Activated T-cell treated with anti-CD3 and anti-CD28 coated beads for 24 hours (primary cell): Measurements from ENCODE around the gene ARHGAP26.

Experiments used
- DNase-seq: peaks from one replicate; pipeline ENCODE4 v3.0.0-alpha.2; 2020; ENCODE audit warnings: low read depth

The ARHGAP26 gene

DNA sequence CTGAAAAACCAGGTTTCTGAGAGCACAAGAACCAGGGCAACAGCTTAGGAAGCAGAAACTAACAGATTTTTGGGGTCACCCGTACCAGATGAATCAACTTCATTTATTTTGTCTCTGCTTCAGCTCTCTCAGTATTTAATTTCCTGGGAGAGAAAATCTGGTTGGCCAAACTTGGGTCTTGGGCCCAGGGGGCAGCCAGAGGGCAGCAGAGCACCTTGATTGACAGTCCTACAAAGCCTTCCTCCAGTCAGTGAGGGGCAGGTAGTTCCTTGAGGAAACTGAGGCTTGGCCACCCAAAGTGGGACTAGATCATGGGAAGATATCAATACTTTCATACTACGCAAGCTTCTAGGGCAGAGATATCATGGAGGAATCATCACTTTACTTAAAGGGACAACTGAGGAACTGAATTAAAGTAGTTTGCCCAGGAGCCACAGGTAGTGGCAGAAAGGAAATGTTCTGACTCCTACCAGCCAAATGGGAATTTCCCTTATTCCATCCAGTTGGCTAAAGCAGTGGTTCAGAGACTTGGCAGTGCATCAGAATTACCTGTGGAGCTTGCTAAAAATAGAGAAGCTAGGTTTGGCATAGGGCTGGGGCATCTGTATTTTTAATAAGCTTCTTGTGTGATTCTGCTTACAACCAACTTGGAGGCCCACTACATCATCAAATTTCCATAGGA lies 21.5 kb upstream of the ARHGAP26 start:
- DNase-seq: peak; percentile 26

DNA sequence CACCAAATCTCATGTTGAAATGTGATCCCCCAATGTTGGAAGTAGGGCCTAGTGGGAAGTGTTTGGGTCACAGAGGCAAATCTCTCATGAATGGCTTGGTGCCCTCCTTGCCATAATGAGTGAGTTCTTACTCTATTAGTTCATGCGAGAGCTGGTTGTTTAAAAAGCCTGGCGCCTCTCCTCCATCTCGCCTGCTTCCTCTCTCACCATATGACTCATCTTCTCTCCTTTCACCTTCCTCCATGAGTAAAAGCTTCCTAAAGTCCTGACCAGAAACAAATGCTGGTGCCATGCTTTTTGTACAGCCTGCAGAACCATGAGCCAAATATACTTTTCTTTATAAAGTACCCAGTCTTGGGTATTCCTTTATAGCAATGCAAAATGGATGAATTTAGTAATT lies 20.9 kb upstream of the ARHGAP26 start:
- no peak for DNase-seq

DNA sequence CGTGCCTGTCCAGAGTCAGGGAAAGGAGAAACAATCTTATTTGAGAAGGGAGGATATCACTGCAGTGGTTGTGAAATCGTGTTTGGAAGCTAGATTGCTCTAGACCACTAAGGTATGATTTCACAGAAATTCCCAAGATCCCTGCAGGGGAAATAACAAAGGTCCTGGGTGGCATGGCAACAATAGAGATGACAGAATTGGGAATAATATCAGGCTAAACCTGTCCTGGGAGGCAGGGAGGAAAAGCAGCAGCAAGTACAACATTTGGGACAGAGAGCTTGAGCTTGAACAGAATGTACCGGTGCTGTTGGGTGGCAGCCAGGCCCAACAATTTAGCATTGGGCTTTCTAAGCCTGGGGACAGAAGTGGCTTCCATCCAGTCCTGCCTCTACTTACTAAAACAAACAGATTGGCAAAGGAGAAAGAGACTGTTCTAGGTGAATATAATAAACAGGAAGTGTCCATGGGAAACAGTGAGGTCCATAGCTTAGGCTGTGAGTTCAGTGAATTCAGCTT lies 17.0 kb upstream of the ARHGAP26 start:
- DNase-seq: no peak

DNA sequence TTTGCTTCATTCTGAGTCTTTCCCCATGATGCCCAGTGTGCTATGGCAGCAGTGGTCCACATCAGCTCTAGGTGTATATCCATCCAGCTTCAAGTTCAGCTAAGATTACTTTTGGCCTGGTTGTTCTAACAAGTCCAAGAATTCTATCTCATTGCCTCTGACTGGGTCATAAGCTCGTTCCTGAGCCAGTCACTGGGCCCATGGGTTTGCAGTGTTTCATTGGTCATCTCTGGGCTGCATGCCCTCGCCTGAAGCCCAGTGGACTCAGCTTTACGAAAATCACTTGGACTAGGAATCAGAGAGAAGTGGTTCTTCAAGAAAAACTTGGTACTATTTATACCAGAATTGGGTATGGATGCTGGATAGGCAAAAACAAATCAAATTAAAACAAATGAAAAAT lies 16.1 kb upstream of the ARHGAP26 start:
- DNase-seq: no peak

DNA sequence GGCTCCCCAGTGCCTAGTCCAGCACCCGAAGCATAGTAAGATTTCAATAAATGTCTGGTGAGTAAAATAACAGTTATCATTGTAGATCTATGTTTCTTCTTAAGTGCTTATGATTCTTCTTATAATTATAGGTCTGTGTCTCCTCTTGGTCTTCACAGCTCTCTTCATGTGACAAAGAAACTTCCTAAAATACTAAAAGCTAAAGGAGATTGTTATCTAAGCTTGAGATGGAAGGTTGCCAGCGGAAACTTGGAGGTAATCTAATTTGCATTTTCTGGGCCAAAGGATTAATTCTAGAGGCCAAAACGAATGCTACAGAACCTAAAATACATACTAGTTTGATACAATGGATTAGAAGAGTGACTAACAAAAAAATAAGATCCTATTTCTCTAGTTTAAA lies 13.6 kb upstream of the ARHGAP26 start:
- no peak for DNase-seq

DNA sequence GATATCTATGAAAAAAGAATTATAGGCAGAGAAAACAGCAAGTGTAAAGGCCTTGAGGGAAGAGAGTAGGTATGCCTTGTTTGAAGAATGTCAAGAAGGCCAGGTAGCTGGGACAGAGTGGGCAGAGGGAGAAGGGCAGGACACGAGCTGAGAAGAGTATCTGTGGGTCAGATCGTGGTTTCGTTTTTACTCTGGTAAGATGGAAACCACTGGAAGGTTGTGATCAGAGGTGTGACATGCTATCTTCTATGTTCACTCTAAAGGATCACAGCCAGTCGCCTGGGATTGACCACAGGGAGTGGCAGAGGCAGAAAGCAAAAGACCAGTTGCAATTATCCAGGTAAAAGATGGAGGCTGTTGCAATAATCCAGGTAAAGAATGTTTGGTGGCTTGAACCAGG lies 12.6 kb upstream of the ARHGAP26 start:
- no peak for DNase-seq

DNA sequence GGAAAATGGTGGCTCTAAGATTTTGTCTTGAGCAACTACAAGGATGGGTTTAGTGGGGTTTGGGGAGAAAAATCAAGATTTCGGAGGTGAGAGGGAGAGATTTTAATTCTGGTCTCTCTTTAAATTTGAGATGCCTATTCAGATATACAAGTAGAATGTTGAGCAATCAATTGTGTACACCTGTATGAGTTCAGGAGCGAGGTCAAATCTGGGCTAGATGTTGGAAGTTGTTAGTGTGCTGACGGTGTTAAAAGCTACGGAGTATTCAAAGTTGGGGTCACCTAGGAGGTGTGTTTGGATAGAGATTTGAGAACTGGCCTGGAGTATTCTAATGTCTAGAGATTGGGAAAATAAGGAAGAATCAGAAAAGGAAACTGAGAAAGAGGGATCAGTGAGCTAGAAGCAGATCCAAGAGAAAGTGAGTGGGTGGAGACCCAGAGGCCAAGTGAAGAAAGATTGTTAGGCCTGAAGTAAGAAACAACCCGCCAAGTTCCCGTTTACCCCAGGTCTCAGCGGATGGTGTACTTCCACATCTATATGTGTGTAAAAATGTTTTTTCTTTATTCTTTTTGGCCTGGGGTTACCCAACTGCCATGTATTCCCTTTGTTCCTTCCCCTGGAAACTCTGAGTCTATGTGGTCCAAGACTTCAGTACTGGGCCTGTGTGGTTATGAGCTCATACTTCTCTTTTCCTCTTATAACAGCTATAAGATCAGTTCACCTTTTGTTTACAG lies 11.9 kb upstream of the ARHGAP26 start:
- DNase-seq: no peak

DNA sequence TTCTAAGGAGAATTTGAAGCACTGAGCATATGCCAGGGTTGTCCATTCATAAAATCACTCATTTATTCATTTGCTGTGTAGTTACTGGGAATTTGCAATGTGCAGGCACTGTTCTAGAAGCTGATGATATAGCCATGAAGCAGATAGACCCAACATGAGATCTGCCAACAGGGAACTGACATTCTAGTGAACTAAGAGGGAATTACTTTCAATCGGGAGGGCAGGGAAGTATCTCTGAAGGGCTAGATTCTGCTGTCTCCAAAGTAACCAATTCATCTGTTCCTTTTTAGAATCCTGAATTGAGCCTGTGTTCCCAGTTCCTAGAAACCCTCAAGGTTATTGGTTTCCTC lies 11.4 kb upstream of the ARHGAP26 start:
- no peak for DNase-seq

DNA sequence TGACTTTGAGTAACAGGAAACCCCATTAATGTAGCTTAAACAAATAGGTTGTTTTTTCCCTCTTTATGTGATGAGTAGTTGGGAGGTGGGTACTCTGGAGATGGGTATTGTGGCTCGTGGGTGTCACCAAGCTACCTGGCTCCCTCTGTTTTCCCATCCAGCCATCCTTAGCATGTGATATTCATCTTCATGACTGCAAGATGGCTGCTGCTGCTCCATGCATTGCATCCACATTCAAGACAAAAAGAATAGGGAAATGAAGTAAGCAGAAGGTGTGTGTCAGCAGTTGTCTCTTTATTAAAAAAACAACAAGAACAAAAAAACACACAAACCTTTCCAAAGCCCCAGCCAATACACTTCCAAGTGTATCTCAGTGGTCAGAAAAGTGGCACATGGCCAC lies 6.5 kb upstream of the ARHGAP26 start:
- DNase-seq: no peak

DNA sequence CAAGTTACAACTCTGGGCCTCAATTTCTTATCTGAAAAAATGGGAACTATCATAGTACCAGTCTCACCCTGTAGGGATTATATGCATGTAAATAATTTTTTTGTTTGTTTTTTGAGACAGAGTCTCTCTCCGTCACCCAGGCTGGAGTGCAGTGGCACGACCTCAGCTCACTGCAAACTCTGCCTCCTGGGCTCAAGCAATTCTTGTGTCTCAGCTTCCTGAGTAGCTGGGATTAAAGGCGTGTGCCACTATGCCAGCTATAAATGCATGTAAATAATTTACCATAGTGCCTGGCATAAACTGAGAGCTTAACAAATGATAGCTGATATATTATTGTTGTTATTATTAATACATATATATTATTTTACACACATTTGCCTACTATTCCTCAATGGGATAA lies 3.0 kb upstream of the ARHGAP26 start:
- no peak for DNase-seq

DNA sequence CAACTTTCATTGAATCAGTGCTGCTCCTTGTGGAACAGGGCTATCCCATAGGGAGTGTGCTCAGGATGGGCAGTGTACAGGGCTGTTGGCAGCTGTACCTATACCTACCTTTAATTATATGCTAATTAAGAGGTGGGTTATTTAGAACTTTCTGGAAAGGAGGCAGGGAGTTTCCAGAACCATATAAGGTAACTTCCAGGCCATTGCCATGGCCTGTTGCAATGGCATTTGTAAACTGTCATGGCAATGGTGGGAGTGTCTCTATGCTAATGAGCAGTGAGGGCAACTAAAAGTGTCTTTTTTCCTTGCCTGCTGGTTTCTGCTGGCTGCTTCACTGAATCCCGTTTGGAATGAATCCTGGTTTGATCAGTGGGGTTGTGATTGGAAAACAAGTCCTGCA lies 2.3 kb upstream of the ARHGAP26 start:
- DNase-seq: no peak

DNA sequence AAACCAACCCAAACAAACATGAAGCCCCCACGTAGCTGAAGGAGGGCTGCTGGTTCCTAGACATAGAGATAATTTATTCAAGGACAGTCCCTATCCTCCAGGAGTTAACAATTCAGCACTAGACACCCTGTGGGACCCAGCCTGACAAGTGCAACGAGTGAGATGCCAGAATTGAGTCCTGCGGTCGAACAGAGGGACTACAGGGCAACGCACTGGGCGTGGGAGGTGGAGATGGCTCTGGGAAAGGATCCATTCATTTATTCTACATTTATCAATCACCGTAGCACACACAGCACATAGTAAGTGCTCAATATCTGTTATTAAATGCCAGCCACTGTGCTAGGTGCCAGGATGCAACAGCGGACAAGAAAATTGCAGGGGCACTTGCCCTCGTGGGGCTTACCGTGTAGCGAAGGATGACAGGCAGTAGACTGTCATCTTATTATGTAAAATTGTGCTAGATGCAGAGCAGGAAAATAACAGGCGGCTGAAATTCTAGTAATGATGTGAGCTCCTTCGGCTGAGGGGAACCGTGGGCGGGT lies 855 bp upstream of the ARHGAP26 start:
- no peak for DNase-seq

DNA sequence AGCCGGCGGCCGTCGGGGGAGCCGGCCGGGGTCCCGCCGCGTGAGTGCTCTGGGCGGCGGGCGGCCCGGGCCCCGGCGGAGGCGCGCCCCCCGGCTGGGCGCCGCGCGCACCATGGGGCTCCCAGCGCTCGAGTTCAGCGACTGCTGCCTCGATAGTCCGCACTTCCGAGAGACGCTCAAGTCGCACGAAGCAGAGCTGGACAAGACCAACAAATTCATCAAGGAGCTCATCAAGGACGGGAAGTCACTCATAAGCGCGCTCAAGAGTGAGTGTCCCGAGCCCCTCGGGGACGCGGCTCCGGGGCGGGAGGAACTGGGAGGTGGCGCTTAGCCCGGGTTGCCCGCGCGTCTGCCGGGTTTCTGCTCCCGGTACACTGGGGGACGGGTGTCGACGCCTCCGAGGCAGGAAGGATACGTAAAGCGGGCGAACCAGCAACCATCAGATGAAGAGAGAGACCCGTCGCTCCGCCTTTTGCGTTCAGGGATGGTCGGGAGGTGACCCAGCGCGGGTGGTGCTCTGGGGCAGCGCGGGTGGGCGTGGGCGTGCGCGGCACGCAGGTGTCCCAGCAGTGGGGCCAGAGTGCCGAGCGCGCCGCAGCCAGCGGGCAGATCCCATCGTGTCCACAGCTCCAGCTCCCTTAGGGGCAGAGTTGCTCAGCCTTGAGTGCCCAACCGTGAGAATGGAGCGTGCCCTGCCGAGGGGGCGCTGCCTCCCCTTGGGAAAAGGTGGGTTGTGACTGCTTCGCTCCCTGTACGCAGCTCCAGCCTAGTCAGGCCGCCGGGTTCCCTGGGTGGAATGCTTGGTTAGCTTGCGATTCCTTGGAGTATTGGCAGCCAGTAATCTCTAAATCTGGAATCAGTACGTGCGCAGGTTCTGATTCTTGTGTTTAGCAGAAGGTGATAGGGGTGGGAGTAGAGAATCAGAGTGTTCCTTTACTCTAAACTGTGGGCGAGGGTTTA lies 753 bp downstream of the ARHGAP26 start:
- peak; percentile 32 for DNase-seq

DNA sequence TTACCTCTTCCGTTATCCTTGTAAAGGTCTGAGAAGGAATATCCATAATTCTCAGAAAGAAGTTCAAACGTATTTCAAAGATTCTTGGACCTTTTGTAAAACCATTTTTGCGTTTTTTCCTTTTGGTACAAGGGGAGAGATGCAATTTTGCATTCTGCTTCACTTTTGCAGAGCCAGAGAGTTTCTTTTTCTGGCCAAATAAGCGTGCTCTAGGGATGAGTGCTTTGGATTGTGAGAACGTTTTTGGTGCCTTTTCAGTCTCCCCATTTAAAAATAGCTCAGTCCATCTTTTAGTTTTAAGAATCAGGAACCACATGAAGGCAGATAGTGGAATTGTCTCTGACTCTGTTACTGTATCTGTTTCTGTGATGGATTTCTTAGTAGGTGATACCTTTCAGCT lies 1.5 kb downstream of the ARHGAP26 start:
- no peak for DNase-seq

DNA sequence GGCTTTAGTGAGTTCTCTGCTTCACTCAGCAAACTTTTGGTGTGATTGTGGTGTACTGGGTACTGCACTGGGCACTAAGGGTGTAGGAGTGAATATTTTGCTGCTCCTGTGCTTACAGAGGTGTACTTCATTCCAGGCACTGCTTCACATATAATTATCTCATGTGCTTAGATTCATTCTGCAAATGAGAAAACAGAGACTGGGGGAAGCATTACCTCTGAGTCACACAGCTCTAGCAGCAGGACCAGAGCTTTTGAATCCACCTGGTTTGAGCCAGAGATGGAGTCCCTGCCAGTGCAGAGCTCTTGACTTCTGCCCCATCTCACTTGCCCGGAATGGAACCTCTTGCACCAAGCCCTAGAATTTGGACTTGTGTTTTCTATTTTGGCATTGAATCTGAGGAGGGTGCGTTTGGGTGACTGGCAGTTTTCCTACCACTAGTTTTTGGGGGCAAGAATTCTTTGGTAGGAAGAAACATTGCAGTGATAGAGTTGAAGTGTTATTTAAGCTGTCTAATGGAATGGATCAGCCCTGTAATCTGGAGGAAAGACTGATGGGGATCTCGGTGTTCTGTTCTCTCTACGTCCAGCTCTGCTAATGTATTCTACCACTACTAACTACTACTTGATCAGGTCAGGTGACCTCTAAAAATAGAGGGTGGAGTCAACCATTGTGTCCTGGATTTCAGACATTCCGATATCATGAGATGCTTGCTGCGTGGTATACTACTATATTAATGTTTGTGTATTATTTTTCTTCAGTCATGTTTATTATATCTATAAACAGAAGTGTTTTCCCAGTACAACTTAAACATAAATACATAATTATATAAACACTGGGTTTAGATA lies 2.5 kb downstream of the ARHGAP26 start:
- no peak for DNase-seq

DNA sequence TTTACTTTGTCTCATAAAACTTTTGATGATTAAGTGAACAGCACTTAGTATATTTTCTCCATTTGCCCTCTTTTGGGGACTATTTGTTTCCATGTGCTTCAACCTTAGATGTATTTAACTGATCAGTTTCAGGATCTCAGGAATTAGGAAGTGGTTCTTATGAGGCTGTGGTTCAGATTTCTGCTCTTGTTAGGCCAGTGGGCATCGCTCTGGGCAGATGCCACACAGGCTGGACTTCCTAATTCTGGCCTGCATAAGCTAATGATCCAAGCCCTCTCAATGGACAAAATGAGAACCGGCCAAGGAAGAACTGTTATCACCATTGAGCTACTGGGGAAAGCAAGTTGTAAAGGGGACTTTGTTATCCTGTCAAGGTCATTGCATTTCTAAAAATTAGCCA lies 6.9 kb downstream of the ARHGAP26 start:
- DNase-seq: no peak

DNA sequence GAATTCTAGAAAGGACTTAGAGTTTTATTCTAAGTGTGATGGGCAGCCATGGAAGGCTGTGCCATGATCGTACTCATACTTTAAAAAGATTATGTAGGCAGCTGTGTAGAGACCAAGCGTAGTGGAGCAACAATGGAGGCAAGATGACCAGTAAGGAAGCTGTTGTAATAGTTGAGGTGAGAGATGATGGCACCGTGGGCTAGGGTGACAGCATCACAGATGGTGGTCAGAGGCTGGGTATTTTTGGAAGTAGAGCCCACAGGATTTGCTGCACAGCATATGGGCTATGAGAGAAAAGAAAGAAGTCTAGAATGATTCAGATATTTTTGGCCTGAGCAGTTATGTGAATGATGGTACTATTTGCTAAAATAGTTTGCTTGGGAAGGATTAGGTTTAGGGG lies 7.7 kb downstream of the ARHGAP26 start:
- no peak for DNase-seq

DNA sequence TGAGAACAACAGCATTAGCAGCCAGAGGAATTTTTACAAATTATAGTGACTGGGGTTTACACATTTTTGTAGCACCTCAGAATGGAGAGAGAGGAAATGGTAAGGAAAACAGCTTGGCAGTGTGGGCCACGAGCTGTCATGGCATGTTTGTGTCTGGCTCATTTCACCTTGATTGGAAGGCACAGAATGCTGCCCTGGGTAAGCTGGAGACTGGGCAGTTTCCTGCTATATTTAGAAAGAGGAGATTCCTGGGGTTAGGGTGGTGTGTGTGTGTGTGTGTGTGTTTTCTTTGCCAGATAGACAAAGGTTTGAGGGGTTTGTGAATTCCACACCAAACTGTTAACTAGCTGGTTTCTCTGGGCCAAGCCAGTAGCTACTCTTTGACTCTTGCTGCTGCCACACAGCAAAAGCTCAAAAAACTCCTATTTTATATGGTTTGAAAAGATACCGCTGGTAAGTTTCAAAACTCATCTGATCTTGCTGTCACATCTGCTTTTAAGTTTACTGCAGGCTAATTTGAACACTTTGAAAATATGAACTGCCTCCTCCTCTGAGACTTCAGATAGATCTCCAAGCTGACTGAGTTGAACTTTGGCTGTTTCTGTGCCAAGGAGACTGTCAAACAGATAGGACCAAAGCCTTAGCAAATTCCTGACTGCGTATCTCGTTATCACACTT lies 9.1 kb downstream of the ARHGAP26 start:
- DNase-seq: no peak

DNA sequence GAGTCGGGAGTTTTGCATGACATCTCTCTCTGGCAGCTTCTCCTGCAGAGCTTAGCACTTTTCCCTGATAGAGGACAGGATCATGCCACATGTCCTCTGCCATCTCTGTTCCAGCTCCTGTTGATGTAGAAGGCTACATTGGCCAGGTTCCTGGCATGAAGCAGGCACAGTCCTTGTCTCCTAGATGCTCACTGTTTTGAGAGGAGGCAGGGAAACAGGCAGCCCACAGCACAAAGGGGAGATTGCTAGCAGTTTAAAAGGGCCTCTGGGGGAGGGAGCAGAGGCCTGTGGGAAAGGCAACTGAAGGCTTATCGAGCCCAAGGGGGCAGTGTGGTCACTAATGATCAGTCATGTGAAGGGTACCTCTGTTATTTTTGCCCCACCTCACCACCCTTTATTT lies 10.7 kb downstream of the ARHGAP26 start:
- no peak for DNase-seq

DNA sequence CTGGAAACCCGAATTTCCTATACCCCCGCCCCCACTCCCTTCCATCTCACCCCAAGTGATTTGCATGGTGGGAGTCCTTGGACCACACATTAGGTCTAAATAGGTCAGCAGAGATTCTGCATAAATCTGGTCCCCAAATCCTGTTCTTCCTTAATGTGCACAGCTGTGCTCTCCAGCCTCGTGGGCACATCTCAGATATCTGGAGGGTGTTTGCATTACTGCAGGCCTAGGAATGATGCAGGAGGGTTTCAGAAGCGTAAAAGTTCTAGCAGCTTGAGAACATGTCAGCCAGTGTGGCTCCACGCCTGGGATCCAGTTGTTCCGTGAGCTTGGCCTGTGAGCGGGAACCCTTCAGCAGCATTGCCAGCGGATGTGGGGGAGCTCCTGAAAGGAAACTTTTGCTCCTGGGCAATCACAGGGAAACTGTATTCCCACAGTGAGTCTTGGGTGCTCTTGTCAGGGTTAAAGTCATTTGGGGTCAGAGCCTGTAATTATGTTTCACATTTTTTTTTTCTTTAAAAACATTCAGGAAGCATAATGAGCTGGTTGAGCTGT lies 12.9 kb downstream of the ARHGAP26 start:
- DNase-seq: no peak
